ENCODE results near the gene MN1. TPM values are rescaled to one million over a fixed set of nuclear protein-coding genes. Genes with fewer than 3 reads are reported as not detected.

The MN1 gene
- total and polyA plus RNA-seq, 7 donors, result 4.3 to 39.3 (median 17.6) TPM

DNA sequence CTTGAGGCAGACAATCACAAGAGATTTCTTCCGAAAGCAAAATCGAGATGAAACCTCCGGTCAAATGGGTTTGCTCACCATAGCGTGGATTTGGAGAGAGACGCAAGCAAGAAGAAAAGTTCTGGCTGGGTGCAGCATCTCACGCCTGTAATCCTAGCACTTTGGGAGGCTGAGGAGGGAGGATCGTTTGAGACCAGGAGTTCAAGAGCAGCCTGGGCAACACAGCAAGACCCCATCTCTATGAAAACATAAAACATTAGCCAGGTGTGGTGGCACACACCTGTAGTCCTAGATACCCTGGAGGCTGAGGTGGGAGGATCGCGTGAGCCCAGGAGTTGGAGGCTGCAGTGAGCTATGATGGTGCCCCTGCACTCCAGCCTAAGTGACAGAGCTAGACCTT is 24.4 kb downstream of the MN1 start:
- TF ChIP-seq CTCF (IDR thresholded peaks at IDR 0.05), result no peak
- H3K4me1 ChIP-seq, result peaks cover 37% of the 10 kb centered on the region
- H3K4me3 ChIP-seq, result peak overlapping the region; percentile 40
- DNase-seq (no peak), ATAC-seq (no peak)
- peak overlapping the region; percentile 94 for H3K27ac ChIP-seq
- intact Hi-C loops (cut with DNase I), result no loop called here
- H3K36me3 ChIP-seq (ENCODE audit: insufficient read depth in 1 of 2, low read depth in 1 of 2), result no peaks in the 10 kb centered on the region
- 71 to 86% (median 79%) methylated on average over 9 of the region's 9 CpGs for WGBS, 3 donors
- H3K27me3 ChIP-seq (ENCODE audit: insufficient read depth in 3 of 3, low read length in 2 of 3), result no peaks in the 10 kb centered on the region
- H3K9me3 ChIP-seq, result no peaks in the 10 kb centered on the region

DNA sequence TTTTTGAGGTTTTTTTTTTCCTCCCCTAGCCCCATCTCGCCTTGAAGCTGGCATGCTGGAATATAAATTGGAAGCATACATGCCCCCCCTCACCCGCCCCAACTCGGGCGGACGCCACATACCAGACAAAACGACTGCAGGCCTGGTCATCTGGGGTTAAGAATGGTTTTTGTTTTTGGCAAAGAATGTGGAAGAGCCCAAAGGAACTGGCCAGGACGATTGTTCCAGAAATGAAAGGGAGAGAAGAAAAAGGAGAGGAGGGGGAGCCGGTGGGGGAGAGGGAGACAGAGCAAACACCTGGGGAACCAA is 25.0 kb downstream of the MN1 start:
- DNase-seq (no peak), ATAC-seq (peak in 1 of 4 donors; percentile 1)
- peak overlapping the region; percentile 94 for H3K27ac ChIP-seq

DNA sequence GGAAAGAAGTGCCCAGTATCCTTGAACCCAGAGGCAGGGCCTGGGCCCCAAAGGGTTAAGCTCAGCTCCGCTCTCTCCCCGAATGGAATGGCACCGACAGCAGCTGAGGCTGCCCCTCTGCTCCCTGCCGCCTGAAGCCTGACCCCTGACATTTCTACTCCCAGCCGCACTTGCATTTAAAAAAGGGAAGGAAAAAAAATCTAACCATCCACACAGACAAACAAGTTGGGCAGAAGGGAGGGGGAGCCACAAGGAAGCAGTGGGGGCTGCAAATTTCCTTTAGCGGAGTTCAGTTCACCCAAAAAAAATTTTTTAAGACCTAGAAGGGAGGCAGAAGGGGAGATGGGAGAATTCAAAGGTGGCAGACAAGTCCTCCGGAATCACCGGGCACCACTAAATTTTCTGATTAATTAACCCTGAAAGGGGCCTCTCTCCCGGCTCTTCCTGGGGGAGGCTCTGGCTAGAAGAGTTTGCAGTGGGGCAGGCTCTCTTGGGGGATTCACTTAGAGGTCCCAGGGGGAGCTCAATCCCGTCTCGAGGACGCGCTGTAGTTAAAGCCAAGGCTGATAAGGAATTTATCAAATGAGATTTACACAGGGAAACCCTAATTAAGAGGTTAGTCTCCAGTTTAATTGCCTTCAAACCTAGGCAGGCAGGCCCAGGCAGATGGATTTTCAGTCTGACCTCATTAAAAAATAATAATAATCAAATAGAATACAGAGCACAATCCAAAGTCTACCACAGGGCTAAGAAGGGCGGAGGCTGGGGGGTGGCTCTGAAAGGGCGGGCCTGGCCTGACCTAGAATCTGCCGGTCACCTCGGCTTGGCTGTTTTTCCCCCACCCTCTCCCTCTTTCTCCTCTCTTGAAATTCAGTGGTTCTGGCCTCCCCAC is 25.6 kb downstream of the MN1 start:
- no peaks in the 10 kb centered on the region for H3K36me3 ChIP-seq (ENCODE audit: insufficient read depth in 1 of 2, low read depth in 1 of 2)
- no peaks in the 10 kb centered on the region for H3K27me3 ChIP-seq (ENCODE audit: insufficient read depth in 3 of 3, low read length in 2 of 3)
- 17 to 32% (median 22%) methylated on average over 17 of the region's 17 CpGs for WGBS, 3 donors
- peak overlapping the region; percentile 40 for H3K4me3 ChIP-seq
- ATAC-seq, result peak in 3 of 4 donors; percentile 27 to 60 (median 54)
- peaks cover 33% of the 10 kb centered on the region for H3K4me1 ChIP-seq
- H3K27ac ChIP-seq, result peak overlapping the region; percentile 94
- intact Hi-C loops (cut with DNase I), result no loop called here
- DNase-seq, result peak in 1 of 2 donors; percentile 26
- no peaks in the 10 kb centered on the region for H3K9me3 ChIP-seq
- no peak for TF ChIP-seq CTCF (IDR thresholded peaks at IDR 0.05)

More for the DNA sequence above, 25.0 kb downstream of the MN1 start:
- 19 to 24% (median 23%) methylated on average over 8 of the region's 8 CpGs for WGBS, 3 donors
- Histone ChIP-seq H3K27me3 (ENCODE audit: insufficient read depth in 3 of 3, low read length in 2 of 3) (no peaks in the 10 kb centered on the region), H3K4me1 (peaks cover 34% of the 10 kb centered on the region), H3K9me3 (no peaks in the 10 kb centered on the region), H3K36me3 (ENCODE audit: insufficient read depth in 1 of 2, low read depth in 1 of 2) (no peaks in the 10 kb centered on the region), H3K4me3 (peak overlapping the region; percentile 40)
- intact Hi-C loops (cut with DNase I), result no loop called here
- TF ChIP-seq CTCF (IDR thresholded peaks at IDR 0.05), result no peak

GRCh38 chr22:27775087-27775698 is 26.4 kb downstream of the MN1 start:
- ATAC-seq, result peak in 2 of 4 donors; percentile 37 to 44
- 81 to 88% (median 82%) methylated on average over 17 to 18 of the region's 18 CpGs for WGBS, 3 donors

More at GRCh38 chr22:27775087-27775698, 26.4 kb downstream of the MN1 start:
- peaks cover 30% of the 10 kb centered on the region for H3K4me1 ChIP-seq
- no peaks in the 10 kb centered on the region for H3K36me3 ChIP-seq (ENCODE audit: insufficient read depth in 1 of 2, low read depth in 1 of 2)
- intact Hi-C loops (cut with DNase I), result no loop called here
- no peaks in the 10 kb centered on the region for H3K9me3 ChIP-seq
- no peak for TF ChIP-seq CTCF (IDR thresholded peaks at IDR 0.05)
- H3K27me3 ChIP-seq (ENCODE audit: insufficient read depth in 3 of 3, low read length in 2 of 3), result no peaks in the 10 kb centered on the region
- no peak overlapping the region for H3K4me3 ChIP-seq
- peak overlapping the region; percentile 94 for H3K27ac ChIP-seq
- DNase-seq, result peak; percentile 49 to 70
